A549 treated with Mapracorat at 1 μM for 4 hours (cell line): Measurements from ENCODE around the gene IRGQ. TPM values are rescaled to one million over a fixed set of nuclear protein-coding genes. Genes with fewer than 3 reads are reported as not detected.

ENCODE experiments used
- total RNA-seq: library from RNA; stranded (reverse); fragments of 200-300 nt; extraction: Qiagen RNA extraction; gene quantifications from 5 replicates; pipeline ENCODE4 v1.2.3, GENCODE V29; 2022

IRGQ gene
- 4.5 to 7.6 TPM (median 5.4 TPM) in 5 replicates for total RNA-seq

GRCh38 chr19:43595999-43596841 lies at the start of gene IRGQ, which contains the start of gene ZNF576:
Gene IRGQ (minus strand): TSS chr19:43596134. CDS start chr19:43595338, 796 bp downstream.
Gene ZNF576 (plus strand): TSS chr19:43596595. CDS start chr19:43597109, 514 bp downstream.

DNA sequence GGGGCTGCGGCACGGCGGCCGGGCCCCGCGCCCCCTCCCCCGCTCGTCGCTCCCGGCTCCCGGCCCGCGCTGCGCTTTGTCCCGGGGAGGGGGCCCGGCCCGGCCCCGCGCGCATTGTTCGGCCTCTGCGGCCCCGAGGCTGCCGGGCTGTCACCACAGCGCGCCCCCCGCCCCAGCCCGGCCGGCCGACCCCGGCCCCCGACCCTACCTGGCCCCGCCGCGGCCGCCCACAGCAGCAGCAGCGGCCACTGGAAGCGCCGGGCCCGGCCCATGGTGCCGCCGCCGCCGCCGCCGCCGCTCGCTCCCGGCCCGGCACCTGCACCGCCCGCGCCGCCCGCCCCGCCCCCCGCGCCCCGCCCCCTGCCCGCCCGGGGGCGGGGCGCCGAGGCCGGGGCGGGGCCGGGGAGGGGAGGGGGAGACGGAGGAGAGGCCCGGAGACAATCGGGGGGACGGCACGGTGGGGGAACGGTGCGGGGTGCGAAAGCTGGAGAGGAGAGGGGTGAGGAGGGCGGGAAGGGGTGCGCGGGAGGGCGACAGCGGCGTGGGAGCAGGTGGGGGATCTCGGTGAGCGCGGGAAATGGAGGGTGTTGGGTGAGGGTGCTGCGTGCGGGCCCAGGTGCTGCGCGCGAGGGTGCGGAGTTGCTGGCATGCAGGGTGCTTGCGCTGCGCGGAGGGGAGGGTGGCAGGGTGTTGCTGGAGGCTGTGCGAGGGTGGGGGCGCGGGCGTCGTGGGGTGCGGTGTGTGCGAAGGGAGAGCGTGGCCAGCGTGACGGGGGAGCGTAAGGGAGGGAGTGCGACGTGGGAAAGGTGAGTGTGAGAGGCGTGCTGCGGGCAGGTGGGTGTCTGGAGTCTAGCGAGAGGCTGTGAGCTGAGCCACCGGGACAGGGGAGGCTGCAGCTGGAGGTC lies 43.8 kb upstream of the IRGQ start, which contains the start of gene CADM4:
Gene CADM4 (minus strand): TSS at position 332 of the 905 bp plus-strand sequence. CDS start 60 bp downstream, at position 272.

DNA sequence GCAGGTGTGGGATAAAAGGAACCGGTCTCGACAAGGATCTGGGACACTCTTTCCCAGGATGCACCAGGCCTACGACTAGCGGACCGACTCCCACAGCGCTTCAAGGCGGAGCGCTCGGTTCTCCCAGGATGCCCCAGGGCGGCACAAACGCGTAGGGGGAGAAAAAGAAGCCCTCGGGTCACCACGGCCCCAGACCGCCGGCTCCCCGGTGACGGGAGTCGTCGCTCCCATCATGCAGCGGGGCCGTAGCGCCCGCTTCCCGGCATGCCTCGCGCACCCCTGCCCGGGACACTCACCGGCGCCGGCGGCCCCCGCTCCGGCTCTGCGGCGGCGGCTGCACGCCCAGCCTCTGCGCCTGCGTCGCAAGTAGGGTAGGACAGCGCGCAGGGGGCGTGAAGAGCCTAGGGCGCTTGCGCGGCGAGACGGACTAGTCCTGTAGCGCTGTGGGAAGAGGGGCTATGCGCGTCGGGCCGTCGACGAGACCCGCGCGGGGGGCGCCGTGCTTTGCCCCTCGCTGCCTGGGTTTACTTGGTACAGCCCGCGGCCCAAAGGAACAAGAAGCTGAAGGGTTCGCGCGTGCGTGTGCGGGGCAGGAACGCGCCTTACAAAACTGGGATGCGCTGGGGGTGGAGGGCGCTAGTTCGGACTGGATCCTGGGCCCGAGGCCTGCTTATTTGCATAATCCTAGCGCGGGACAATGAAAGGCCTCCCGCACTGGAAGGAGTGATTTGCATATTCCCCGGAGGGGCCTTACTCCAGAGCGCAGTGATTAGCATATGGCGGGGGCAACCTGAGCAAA lies 23.5 kb upstream of the IRGQ start, which contains the start of gene ZNF428:
Gene ZNF428 (minus strand): TSS at position 368 of the 799 bp plus-strand sequence. CDS start 5,325 bp downstream, outside the sequence.

GRCh38 chr19:43611788-43612187 lies 15.9 kb upstream of the IRGQ start, which contains the start of gene SRRM5:
Gene SRRM5 (plus strand): TSS chr19:43612088. CDS start chr19:43612122, 34 bp downstream.

GRCh38 chr19:43575156-43575950 lies 20.6 kb downstream of the IRGQ start, which contains the start of the genes PINLYP and XRCC1:
Gene PINLYP (plus strand): TSS chr19:43575801. CDS start chr19:43577192, 1,391 bp downstream.
Gene XRCC1 (minus strand): TSS chr19:43575527. CDS start chr19:43575458, 69 bp downstream.

Other genes with a start within 250 kb of the IRGQ start
- 0.07 to 0.21 TPM (median 0.10 TPM) in 5 replicates for gene CD177, start 242.4 kb downstream of the IRGQ start, total RNA-seq
- gene TEX101, start 181.2 kb downstream of the IRGQ start, total RNA-seq, result not detected in 5 replicates
- gene LYPD3, start 130.5 kb downstream of the IRGQ start, total RNA-seq, result 0.26 to 0.55 TPM (median 0.40 TPM) in 5 replicates
- 9.2 to 10.6 TPM (median 9.9 TPM) in 5 replicates for gene PHLDB3, start 91.4 kb downstream of the IRGQ start, total RNA-seq
- gene ETHE1, start 68.9 kb downstream of the IRGQ start, total RNA-seq, result 47.9 to 51.5 TPM (median 49.0 TPM) in 5 replicates
- 1.5 to 2.5 TPM (median 1.8 TPM) in 5 replicates for gene ZNF575, start 62.9 kb downstream of the IRGQ start, total RNA-seq
- gene XRCC1, start 20.6 kb downstream of the IRGQ start, total RNA-seq, result 26.0 to 29.6 TPM (median 27.9 TPM) in 5 replicates
- gene PINLYP, start 20.3 kb downstream of the IRGQ start, total RNA-seq, result 0.20 to 0.39 TPM (median 0.22 TPM) in 5 replicates
- 14.3 to 22.1 TPM (median 19.7 TPM) in 5 replicates for gene ZNF576, start 461 bp upstream of the IRGQ start, total RNA-seq
- 0.53 to 1.1 TPM (median 0.79 TPM) in 5 replicates for gene SRRM5, start 16.0 kb upstream of the IRGQ start, total RNA-seq
- 47.6 to 68.1 TPM (median 62.5 TPM) in 5 replicates for gene ZNF428, start 23.5 kb upstream of the IRGQ start, total RNA-seq
- gene CADM4, start 43.7 kb upstream of the IRGQ start, total RNA-seq, result 7.6 to 9.8 TPM (median 9.4 TPM) in 5 replicates
- gene PLAUR, start 74.0 kb upstream of the IRGQ start, total RNA-seq, result 63.3 to 80.4 TPM (median 69.1 TPM) in 5 replicates
- not detected in 5 replicates for gene IRGC, start 119.9 kb upstream of the IRGQ start, total RNA-seq
- gene SMG9, start 158.8 kb upstream of the IRGQ start, total RNA-seq, result 43.1 to 68.8 TPM (median 61.1 TPM) in 5 replicates
- gene KCNN4, start 184.8 kb upstream of the IRGQ start, total RNA-seq, result 41.5 to 61.0 TPM (median 58.5 TPM) in 5 replicates
- gene LYPD5, start 206.3 kb upstream of the IRGQ start, total RNA-seq, result 0.20 to 0.41 TPM (median 0.25 TPM) in 5 replicates
- 3.3 to 6.1 TPM (median 4.5 TPM) in 5 replicates for gene ZNF283, start 231.2 kb upstream of the IRGQ start, total RNA-seq